HEK293T (cell line): ENCODE results near the gene INPP5D.

ENCODE experiments used
- ARNT ChIP-seq: fragments of 450-650 bp; IDR thresholded peaks from 2 replicates; pipeline ENCODE4 v1.6.1; 2017; ENCODE audit warnings: mild to moderate bottlenecking
- L3MBTL2 ChIP-seq: fragments of 450-650 bp; conservative IDR thresholded peaks from 2 replicates; pipeline ENCODE4 v1.6.1; 2016; ENCODE audit warnings: mild to moderate bottlenecking
- NFRKB ChIP-seq: fragments of 450-650 bp; IDR thresholded peaks from 2 replicates; pipeline ENCODE4 v1.6.1; 2016; ENCODE audit warnings: mild to moderate bottlenecking, moderate library complexity

DNA sequence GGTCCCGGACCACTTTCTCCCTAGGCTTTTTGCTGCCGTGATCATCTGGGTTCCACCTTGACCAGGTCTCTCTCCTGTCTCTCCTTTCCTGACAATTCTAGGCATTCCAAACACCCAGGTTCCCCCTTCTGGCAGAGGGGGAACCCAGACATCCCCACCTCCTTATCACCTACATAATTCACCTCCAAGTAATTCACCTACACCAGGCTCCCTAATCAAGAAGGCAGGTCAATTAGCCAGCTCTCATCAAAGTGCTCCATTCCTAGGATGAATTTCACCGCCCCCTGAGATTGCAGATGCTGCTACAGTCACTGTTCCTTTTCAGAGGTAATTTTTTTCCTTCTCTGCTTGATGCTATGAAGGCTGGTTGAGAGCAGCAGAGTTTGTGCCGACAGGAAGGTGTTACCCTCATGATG is 149.0 kb downstream of the INPP5D start:
- TF ChIP-seq NFRKB (no peak), L3MBTL2 (no peak), ARNT (no peak)
